Panc1 (cell line): ENCODE results near the gene LHFPL2. TPM values are rescaled to one million over a fixed set of nuclear protein-coding genes. Genes with fewer than 3 reads are reported as not detected.

Experiments used
- ATAC-seq: fragments of 200-7000 bp; cut with Tn5 transposase; 2 replicates; pipeline ENCODE4 v1.9.1; 2020; ENCODE audit warnings: mild to moderate bottlenecking, moderate library complexity
- BruUV-seq: library from RNA; stranded (reverse); fragments of 400-500 nt; replicated peaks from 2 replicates; lab custom pipeline; 2021; lab: Mats Ljungman, UMichigan
- CTCF ChIA-PET: fragments of 300-600 bp; sonication (Branson Sonifier 250); formaldehyde crosslinking; loops from one replicate; lab custom pipeline; 2022; ENCODE audit warnings: antibody characterized with exemption; lab: Charles Lee
- POLR2A ChIA-PET: fragments of 300-600 bp; sonication (Branson Sonifier 250); formaldehyde crosslinking; loops from one replicate; lab custom pipeline; 2022; ENCODE audit warnings: antibody characterized with exemption; lab: Charles Lee
- DNase-seq: peaks from one replicate; pipeline ENCODE4 v3.0.0-alpha.2; 2010; ENCODE audit warnings: low read depth, low spot score
- H3K27ac ChIP-seq: 2 replicates; pipeline ENCODE4 v1.5.1; 2011; ENCODE audit warnings: mild to moderate bottlenecking, low read length, inconsistent platforms
- H3K27me3 ChIP-seq: fragments of 200-500 bp; sonication (Bioruptor generic); 2 replicates; pipeline ENCODE4 v1.6.0; 2014; ENCODE audit warnings: low read length, inconsistent platforms; ENCODE audit not compliant: control insufficient read depth, insufficient read depth
- H3K36me3 ChIP-seq: fragments of 200-500 bp; sonication (Bioruptor generic); 2 replicates; pipeline ENCODE4 v1.5.1; 2014; ENCODE audit warnings: inconsistent platforms, mild to moderate bottlenecking, low read length, moderate library complexity; ENCODE audit not compliant: control insufficient read depth, insufficient read depth
- H3K4me1 ChIP-seq: 2 replicates; pipeline ENCODE4 v1.5.1; 2011; ENCODE audit warnings: inconsistent platforms, mild to moderate bottlenecking, low read length, moderate library complexity; ENCODE audit not compliant: control insufficient read depth, insufficient read depth
- H3K4me3 ChIP-seq, 2 experiments: 2 replicates each; pipeline ENCODE4 v1.5.1; 2011 to 2012; ENCODE audit warnings: low read depth in 2 of 2, low read length in 2 of 2, mild to moderate bottlenecking in 2 of 2, inconsistent platforms in 1 of 2, moderate library complexity in 1 of 2
- H3K9me3 ChIP-seq: fragments of 200-500 bp; sonication (Bioruptor generic); 2 replicates; pipeline ENCODE4 v1.5.1; 2014; ENCODE audit warnings: low read depth, mild to moderate bottlenecking, inconsistent platforms, low read length, moderate library complexity; ENCODE audit not compliant: control insufficient read depth, insufficient read depth
- POLR2AphosphoS5 ChIP-seq: IDR thresholded peaks from 2 replicates; pipeline ENCODE4 v1.6.1; 2012; ENCODE audit warnings: mild to moderate bottlenecking, low read depth, low read length, moderate library complexity
- REST ChIP-seq, 2 experiments: IDR thresholded peaks; 2 replicates each; pipeline ENCODE4 v1.6.1; 2011 to 2012; ENCODE audit warnings: low read depth in 2 of 2, control low read depth in 1 of 2, low read length in 1 of 2, mild to moderate bottlenecking in 1 of 2, moderate library complexity in 1 of 2; ENCODE audit not compliant: insufficient read depth in 1 of 2
- SIN3A ChIP-seq: IDR thresholded peaks from 2 replicates; pipeline ENCODE4 v1.6.1; 2012; ENCODE audit warnings: low read depth, mild to moderate bottlenecking, low read length, moderate library complexity, borderline replicate concordance; ENCODE audit not compliant: insufficient read depth
- TCF7L2 ChIP-seq: IDR thresholded peaks from 2 replicates; pipeline ENCODE4 v1.6.1; 2011; ENCODE audit warnings: mild to moderate bottlenecking, low read depth, low read length, inconsistent platforms
- in situ Hi-C: cut with HindIII; loops from 2 replicates; pipeline ENCODE4 v1.10.0; 2016; ENCODE audit warnings: low sequenced_read_pairs, low pct_unique_long_range_greater_than_20kb
- intact Hi-C: fragments of 100-400 bp; cut with micrococcal nuclease; formaldehyde crosslinking; loops from one replicate; pipeline ENCODE4 v1.10.0; 2022; ENCODE audit not compliant: unreplicated experiment
- total RNA-seq: library from RNA; stranded (reverse); gene quantifications from one replicate; pipeline ENCODE4 v1.2.1, GENCODE V29; 2021; ENCODE audit not compliant: unreplicated experiment
- TF ChIP-seq, protein P1 (sequence below): fragments of 450-650 bp; IDR thresholded peaks from 2 replicates; pipeline ENCODE4 v1.5.1; 2017; ENCODE audit warnings: mild to moderate bottlenecking

LHFPL2 gene
- total RNA-seq, 1 experiment from 2014 or later = 25.8 TPM

DNA sequence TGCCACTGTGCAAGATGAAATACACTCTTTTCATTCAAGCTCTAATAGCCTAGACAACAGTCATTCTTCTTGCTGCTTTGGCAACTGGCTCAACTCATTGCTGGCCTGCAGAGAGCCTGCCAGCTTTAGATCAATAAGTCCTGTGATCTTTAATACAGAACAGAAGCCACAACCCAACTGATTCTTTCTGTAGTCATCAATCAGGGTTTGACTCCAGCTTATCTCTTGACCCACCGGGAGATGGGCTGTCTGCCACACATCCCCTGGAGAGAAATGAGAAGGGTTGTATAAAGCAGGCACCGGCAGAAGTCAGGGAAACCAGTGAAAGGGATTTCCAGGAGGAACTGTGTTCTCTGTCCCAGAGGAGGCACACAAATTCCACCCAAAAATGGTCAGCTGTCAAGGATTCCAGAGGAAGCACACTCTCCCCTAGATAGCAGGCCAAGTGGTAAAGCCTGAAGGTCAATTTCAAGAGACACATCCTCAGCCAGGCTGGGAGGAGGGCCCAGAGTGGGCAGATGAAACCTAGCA, 24.5 kb downstream of the LHFPL2 start:
- Histone ChIP-seq H3K27ac (no peak overlapping the region), H3K27me3 (no peaks in the 10 kb centered on the region), H3K36me3 (no peaks in the 10 kb centered on the region), H3K4me3 (no peak overlapping the region), H3K9me3 (peaks cover 5% of the 10 kb centered on the region; the same call in 1 of the 2 replicates), H3K4me1 (no peaks in the 10 kb centered on the region)
- TF ChIP-seq SIN3A = no peak
- TF ChIP-seq REST (IDR thresholded peaks at IDR 0.05; ENCODE audit: insufficient read depth in 1 of 2, low read depth in 2 of 2, low read length in 1 of 2) = no peak
- no peak for TF ChIP-seq TCF7L2
- TF ChIP-seq POLR2AphosphoS5 = no peak
- TF ChIP-seq, protein P1, sequence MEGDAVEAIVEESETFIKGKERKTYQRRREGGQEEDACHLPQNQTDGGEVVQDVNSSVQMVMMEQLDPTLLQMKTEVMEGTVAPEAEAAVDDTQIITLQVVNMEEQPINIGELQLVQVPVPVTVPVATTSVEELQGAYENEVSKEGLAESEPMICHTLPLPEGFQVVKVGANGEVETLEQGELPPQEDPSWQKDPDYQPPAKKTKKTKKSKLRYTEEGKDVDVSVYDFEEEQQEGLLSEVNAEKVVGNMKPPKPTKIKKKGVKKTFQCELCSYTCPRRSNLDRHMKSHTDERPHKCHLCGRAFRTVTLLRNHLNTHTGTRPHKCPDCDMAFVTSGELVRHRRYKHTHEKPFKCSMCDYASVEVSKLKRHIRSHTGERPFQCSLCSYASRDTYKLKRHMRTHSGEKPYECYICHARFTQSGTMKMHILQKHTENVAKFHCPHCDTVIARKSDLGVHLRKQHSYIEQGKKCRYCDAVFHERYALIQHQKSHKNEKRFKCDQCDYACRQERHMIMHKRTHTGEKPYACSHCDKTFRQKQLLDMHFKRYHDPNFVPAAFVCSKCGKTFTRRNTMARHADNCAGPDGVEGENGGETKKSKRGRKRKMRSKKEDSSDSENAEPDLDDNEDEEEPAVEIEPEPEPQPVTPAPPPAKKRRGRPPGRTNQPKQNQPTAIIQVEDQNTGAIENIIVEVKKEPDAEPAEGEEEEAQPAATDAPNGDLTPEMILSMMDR = no peak
- DNase-seq (no peak), ATAC-seq (no peak)
- POLR2A ChIA-PET = interaction anchor here (0.5 kb wide), 1 partner anchor 83 kb away, joined by 7 read pairs; no protein-coding TSS in a partner anchor
- CTCF ChIA-PET = no interaction called here
- in situ Hi-C loops (no loop called here), intact Hi-C loops (no loop called here)
- no TSS peak for BruUV-seq

DNA sequence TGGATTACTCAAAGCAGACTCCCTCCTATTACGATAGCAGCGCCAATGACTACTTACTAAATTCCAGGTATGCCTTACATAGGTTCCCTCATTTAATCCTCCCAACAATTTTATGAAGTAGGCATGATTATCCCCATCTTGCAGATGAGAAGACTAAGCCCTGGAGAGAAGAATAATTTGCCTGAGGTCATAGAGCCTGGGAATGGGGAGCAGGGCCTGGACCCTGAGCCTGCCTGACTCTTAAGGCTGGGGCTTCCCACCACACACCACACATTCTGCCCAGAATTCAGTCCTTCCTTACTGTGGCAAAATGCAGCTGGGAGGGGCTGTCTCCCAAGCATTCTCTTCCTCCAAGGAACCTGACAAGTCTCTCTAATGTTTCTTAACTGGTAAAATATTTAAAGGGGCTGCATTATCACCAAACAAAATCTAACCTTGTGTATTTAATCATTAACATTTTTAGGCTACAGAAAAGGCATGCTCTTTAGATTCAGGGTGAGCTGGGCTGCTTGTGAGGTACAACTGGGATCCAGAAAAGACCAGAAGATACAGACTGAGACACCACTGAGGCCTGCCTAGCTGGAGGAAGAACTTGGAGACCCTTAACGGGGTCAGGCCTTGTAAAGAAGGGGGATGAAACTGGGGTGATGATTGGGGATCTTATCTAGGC, 26.1 kb downstream of the LHFPL2 start:
- Histone ChIP-seq H3K4me3 (no peak overlapping the region), H3K27me3 (no peaks in the 10 kb centered on the region), H3K27ac (no peak overlapping the region), H3K4me1 (no peaks in the 10 kb centered on the region), H3K9me3 (peaks cover 5% of the 10 kb centered on the region; the same call in 1 of the 2 replicates), H3K36me3 (no peaks in the 10 kb centered on the region)
- no TSS peak for BruUV-seq
- no peak for ATAC-seq
- ChIA-PET POLR2A (no interaction called here), CTCF (no interaction called here)
- TF ChIP-seq POLR2AphosphoS5 (no peak), SIN3A (no peak), REST (IDR thresholded peaks at IDR 0.05; ENCODE audit: insufficient read depth in 1 of 2, low read depth in 2 of 2, low read length in 1 of 2) (no peak), TCF7L2 (no peak)
- TF ChIP-seq, protein P1 = no peak
- DNase-seq = no peak
- in situ Hi-C loops (no loop called here), intact Hi-C loops (no loop called here)
